PC-9 (cell line): ENCODE results near the gene HPCAL4. TPM values are rescaled to one million over a fixed set of nuclear protein-coding genes. Genes with fewer than 3 reads are reported as not detected.

ENCODE experiments used
- BruUV-seq: library from RNA; stranded (reverse); fragments of 400-500 nt; replicated peaks from 2 replicates; lab custom pipeline; 2021; lab: Mats Ljungman, UMichigan
- CTCF ChIA-PET: fragments of 300-600 bp; sonication (Branson Sonifier 250); formaldehyde crosslinking; loops from one replicate; lab custom pipeline; 2022; ENCODE audit warnings: antibody characterized with exemption; lab: Charles Lee
- POLR2A ChIA-PET: fragments of 300-600 bp; sonication (Branson Sonifier 250); formaldehyde crosslinking; loops from one replicate; lab custom pipeline; 2022; ENCODE audit warnings: antibody characterized with exemption; ENCODE audit not compliant: unreplicated experiment; lab: Charles Lee
- DNase-seq, 2 experiments: peaks; one replicate each; pipeline versions ENCODE4 v3.0.0 to v3.0.0-alpha.2; 2015 to 2022; ENCODE audit warnings: mixed read lengths in 1 of 2
- H2AFZ ChIP-seq: fragments of 200-600 bp; sonication (generic); 2 replicates; pipeline ENCODE4 v1.8.1; 2017; ENCODE audit warnings: antibody characterized with exemption
- H3F3A ChIP-seq: fragments of 200-600 bp; sonication (generic); 2 replicates; pipeline ENCODE4 v1.8.1; 2017; ENCODE audit warnings: antibody characterized with exemption, mild to moderate bottlenecking, low read depth; ENCODE audit not compliant: insufficient read depth
- H3K27ac ChIP-seq: fragments of 200-600 bp; sonication (generic); 2 replicates; pipeline ENCODE4 v1.6.1; 2016; ENCODE audit warnings: mixed run types
- H3K27me3 ChIP-seq: fragments of 200-600 bp; sonication (generic); 2 replicates; pipeline ENCODE4 v1.6.1; 2016; ENCODE audit warnings: low read depth, mixed run types; ENCODE audit not compliant: insufficient read depth
- H3K36me3 ChIP-seq: fragments of 200-600 bp; sonication (generic); 2 replicates; pipeline ENCODE4 v1.6.1; 2016; ENCODE audit warnings: low read depth, mixed run types
- H3K4me1 ChIP-seq: fragments of 200-600 bp; sonication (generic); replicated peaks from 2 replicates; pipeline ENCODE4 v1.6.1; 2016; ENCODE audit warnings: mixed run types; ENCODE audit not compliant: insufficient read depth
- H3K4me2 ChIP-seq: fragments of 200-600 bp; sonication (generic); 2 replicates; pipeline ENCODE4 v1.6.1; 2017; ENCODE audit warnings: mixed run types
- H3K4me3 ChIP-seq: fragments of 200-600 bp; sonication (generic); 2 replicates; pipeline ENCODE4 v1.6.1; 2016; ENCODE audit warnings: mixed run types
- H3K79me2 ChIP-seq: fragments of 200-600 bp; sonication (generic); 2 replicates; pipeline ENCODE4 v1.6.1; 2017; ENCODE audit warnings: low read depth, mixed run types
- H3K9me2 ChIP-seq: fragments of 200-600 bp; sonication (generic); 2 replicates; pipeline ENCODE4 v1.8.1; 2017; ENCODE audit warnings: mild to moderate bottlenecking; ENCODE audit not compliant: insufficient read depth
- H3K9me3 ChIP-seq: fragments of 200-600 bp; sonication (generic); 2 replicates; pipeline ENCODE4 v1.8.1; 2016; ENCODE audit warnings: low read depth; ENCODE audit not compliant: insufficient read depth
- H4K20me1 ChIP-seq: fragments of 200-600 bp; sonication (generic); 2 replicates; pipeline ENCODE4 v1.8.1; 2017; ENCODE audit not compliant: insufficient read depth
- CTCF ChIP-seq: fragments of 200-600 bp; sonication (generic); conservative IDR thresholded peaks from 2 replicates; pipeline ENCODE4 v1.6.1; 2017; ENCODE audit warnings: mixed run types, antibody characterized with exemption, mild to moderate bottlenecking, moderate library complexity
- EZH2 ChIP-seq: fragments of 200-600 bp; sonication (generic); IDR thresholded peaks from 2 replicates; pipeline ENCODE4 v1.8.0; 2017; ENCODE audit warnings: antibody characterized with exemption, low read depth
- intact Hi-C: fragments of 100-400 bp; cut with micrococcal nuclease; formaldehyde crosslinking; loops from one replicate; pipeline ENCODE4 v1.10.0; 2022; ENCODE audit not compliant: unreplicated experiment
- total RNA-seq: library from RNA; stranded (reverse); gene quantifications from 2 replicates; pipeline ENCODE4 v1.2.3, GENCODE V29; 2021

Gene HPCAL4
- total RNA-seq, 1 experiment from 2014 or later, result 0.07 TPM

DNA sequence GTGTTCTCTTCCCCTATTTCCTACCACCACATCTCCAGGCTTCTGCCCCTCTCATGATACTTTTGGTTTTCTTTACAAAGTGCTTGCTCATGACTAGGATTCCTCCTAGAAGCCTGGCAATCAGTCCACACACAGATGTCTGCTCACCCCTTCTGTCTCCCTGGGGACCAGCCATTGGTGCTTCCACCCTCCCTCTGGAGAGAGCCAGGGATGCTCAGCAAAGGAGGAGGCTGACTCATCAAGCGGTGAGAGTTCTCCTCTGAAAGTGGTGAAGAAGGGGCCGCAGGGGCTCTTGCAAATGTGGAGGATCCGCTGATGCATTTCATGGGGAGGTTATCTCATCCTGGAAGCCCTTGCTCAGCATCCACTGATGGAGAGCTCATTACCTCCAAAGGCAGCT, 33.8 kb downstream of the HPCAL4 start:
- Histone ChIP-seq H3K79me2 (no peaks in the 10 kb centered on the region), H4K20me1 (no peaks in the 10 kb centered on the region), H3K4me3 (no peak overlapping the region), H3K27ac (no peak overlapping the region), H3K4me2 (no peak overlapping the region), H3K9me2 (no peaks in the 10 kb centered on the region), H3K27me3 (peaks cover 6% of the 10 kb centered on the region; the same call in 1 of the 2 replicates), H2AFZ (no peak overlapping the region), H3K36me3 (no peaks in the 10 kb centered on the region), H3K4me1 (no peaks in the 10 kb centered on the region), H3K9me3 (no peaks in the 10 kb centered on the region), H3F3A (no peaks in the 10 kb centered on the region)
- BruUV-seq, result no TSS peak
- CTCF ChIA-PET, result interaction anchor here (0.6 to 2.5 kb wide), 7 partner anchors 14 to 663 kb away, joined by 3 to 34 read pairs (median 5); no protein-coding TSS in a partner anchor
- intact Hi-C loops, result loop anchor here (5.0 to 10.0 kb wide), 4 partner anchors 60 to 393 kb away; no protein-coding TSS in a partner anchor
- TF ChIP-seq EZH2, result no peak
- TF ChIP-seq CTCF, result no peak
- DNase-seq, result no peak
- POLR2A ChIA-PET, result interaction anchor here (0.6 to 0.7 kb wide), 3 partner anchors 15 to 767 kb away, joined by 3 to 10 read pairs (median 6); no protein-coding TSS in a partner anchor

DNA sequence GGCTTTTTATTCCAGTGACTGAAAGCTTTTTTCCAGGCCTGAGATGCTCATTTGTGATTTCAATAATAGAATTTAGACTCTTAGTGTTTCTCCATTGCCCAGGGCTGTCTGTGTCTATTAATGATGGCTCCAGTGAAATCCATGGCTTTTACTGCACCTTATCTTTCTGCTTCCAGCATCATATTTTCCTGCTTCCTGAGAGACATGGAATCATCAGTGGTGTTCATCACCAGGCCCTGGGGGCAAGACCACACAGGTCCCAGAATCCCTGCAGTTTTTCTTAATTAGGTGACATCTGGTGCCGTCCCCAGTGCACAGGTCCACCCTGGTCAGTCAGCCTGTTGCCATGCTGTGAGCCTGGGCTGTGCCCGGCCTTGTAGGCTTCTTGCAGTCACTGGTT, 34.8 kb downstream of the HPCAL4 start:
- H3K4me2 ChIP-seq, result no peak overlapping the region
- H3K9me2 ChIP-seq, result no peaks in the 10 kb centered on the region
- peaks cover 6% of the 10 kb centered on the region; the same call in 1 of the 2 replicates for H3K27me3 ChIP-seq
- no peak for DNase-seq
- H3K36me3 ChIP-seq, result no peaks in the 10 kb centered on the region
- H3K79me2 ChIP-seq, result no peaks in the 10 kb centered on the region
- H3F3A ChIP-seq, result no peaks in the 10 kb centered on the region
- H3K4me3 ChIP-seq, result no peak overlapping the region
- H4K20me1 ChIP-seq, result no peaks in the 10 kb centered on the region
- no peak overlapping the region for H2AFZ ChIP-seq
- H3K4me1 ChIP-seq, result no peaks in the 10 kb centered on the region
- no TSS peak for BruUV-seq
- no peaks in the 10 kb centered on the region for H3K9me3 ChIP-seq
- ChIA-PET CTCF (interaction anchor here (0.6 kb wide), 1 partner anchor 66 kb away, joined by 3 read pairs; no protein-coding TSS in a partner anchor), POLR2A (no interaction called here)
- no peak for TF ChIP-seq EZH2
- TF ChIP-seq CTCF, result no peak
- H3K27ac ChIP-seq, result no peak overlapping the region
- intact Hi-C loops, result loop anchor here (5.0 to 10.0 kb wide), 4 partner anchors 61 to 392 kb away; no protein-coding TSS in a partner anchor

DNA sequence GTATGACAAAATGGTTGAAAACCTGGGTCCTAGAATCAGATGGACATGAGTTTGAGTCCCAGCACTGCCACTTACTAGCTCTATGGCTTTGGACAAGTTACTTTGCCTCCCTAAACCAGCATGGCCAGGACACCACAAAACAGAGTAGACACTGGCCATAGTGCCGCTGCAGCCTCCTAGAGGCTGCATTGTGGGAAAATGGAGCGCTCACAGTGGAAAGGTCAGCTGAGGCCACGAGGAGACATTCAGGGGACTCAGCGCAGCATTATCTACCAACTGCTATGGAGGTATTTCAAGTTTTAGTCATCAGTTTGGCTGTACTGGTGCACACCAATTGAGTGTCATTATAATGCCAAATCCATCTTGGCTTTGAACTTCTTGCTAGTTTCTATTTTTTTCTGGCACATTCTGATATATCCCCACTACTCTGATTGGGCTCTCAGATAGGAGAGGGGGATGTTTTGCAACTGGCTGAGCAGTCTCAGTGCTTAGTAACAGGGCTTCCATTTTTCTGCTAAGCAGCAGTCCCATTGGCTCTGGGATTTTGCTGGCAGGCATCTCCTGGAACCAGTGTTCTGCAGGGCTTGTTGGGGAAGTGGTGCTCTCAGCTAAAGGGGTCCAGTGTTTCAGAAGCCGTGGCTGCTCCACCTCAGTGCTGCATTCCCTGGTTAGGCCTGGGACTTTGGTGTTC, 35.5 kb downstream of the HPCAL4 start:
- no peaks in the 10 kb centered on the region for H3K4me1 ChIP-seq
- DNase-seq, result no peak
- no peaks in the 10 kb centered on the region for H3K79me2 ChIP-seq
- POLR2A ChIA-PET, result no interaction called here
- peaks cover 6% of the 10 kb centered on the region; the same call in 1 of the 2 replicates for H3K27me3 ChIP-seq
- H3K4me3 ChIP-seq, result no peak overlapping the region
- no peak for TF ChIP-seq EZH2
- no peak for TF ChIP-seq CTCF
- H4K20me1 ChIP-seq, result no peaks in the 10 kb centered on the region
- intact Hi-C loops, result loop anchor here (5.0 to 10.0 kb wide), 4 partner anchors 62 to 391 kb away; no protein-coding TSS in a partner anchor
- no peak overlapping the region for H2AFZ ChIP-seq
- no peak overlapping the region for H3K27ac ChIP-seq
- no peaks in the 10 kb centered on the region for H3K36me3 ChIP-seq
- no peaks in the 10 kb centered on the region for H3K9me3 ChIP-seq
- no peak overlapping the region for H3K4me2 ChIP-seq
- H3F3A ChIP-seq, result no peaks in the 10 kb centered on the region
- BruUV-seq, result no TSS peak
- CTCF ChIA-PET, result interaction anchor here (0.6 kb wide), 1 partner anchor 65 kb away, joined by 3 read pairs; no protein-coding TSS in a partner anchor
- H3K9me2 ChIP-seq, result no peaks in the 10 kb centered on the region
